ENCODE results near the gene R3HDM4. TPM values are rescaled to one million over a fixed set of nuclear protein-coding genes. Genes with fewer than 3 reads are reported as not detected.
A peak's percentile ranks its signal among the peaks of the same experiment; 100 is the strongest.

Gene R3HDM4
- total RNA-seq, 2 donors from 2014 or later, result 48.4 to 68.3 TPM

- no peak overlapping the region for H3K27ac Mint-ChIP-seq
Measured at GRCh38 chr19:952680-953444, 39.8 kb upstream of the R3HDM4 start.

GRCh38 chr19:952049-952679 is 39.1 kb upstream of the R3HDM4 start:
- DNase-seq (ENCODE audit: low spot score) (no peak), ATAC-seq (no peak)
- Mint-ChIP-seq H3K27me3 (no peaks in the 10 kb centered on the region), H3K4me3 (no peak overlapping the region), H3K27ac (no peak overlapping the region), H3K36me3 (no peaks in the 10 kb centered on the region), H3K4me1 (ENCODE audit: low read depth in 2 of 2) (peaks cover 0 to 6% of the 10 kb centered on the region in 2 donors), H3K9me3 (no peaks in the 10 kb centered on the region)

More at GRCh38 chr19:952680-953444, 39.8 kb upstream of the R3HDM4 start:
- Mint-ChIP-seq H3K4me3 (peak overlapping the region; percentile 22), H3K4me1 (ENCODE audit: low read depth in 2 of 2) (peaks cover 0 to 6% of the 10 kb centered on the region in 2 donors), H3K36me3 (no peaks in the 10 kb centered on the region), H3K27me3 (no peaks in the 10 kb centered on the region), H3K9me3 (no peaks in the 10 kb centered on the region)
- ATAC-seq (no peak), DNase-seq (ENCODE audit: low spot score) (no peak)

- Mint-ChIP-seq H3K27ac (no peak overlapping the region), H3K36me3 (no peaks in the 10 kb centered on the region), H3K9me3 (no peaks in the 10 kb centered on the region), H3K4me3 (no peak overlapping the region), H3K27me3 (no peaks in the 10 kb centered on the region), H3K4me1 (ENCODE audit: low read depth in 2 of 2) (peaks cover 0 to 6% of the 10 kb centered on the region in 2 donors)
- DNase-seq (ENCODE audit: low spot score), result no peak
- ATAC-seq, result no peak
Measured at GRCh38 chr19:950352-951066, 37.5 kb upstream of the R3HDM4 start.

GRCh38 chr19:948842-949496 is 36.0 kb upstream of the R3HDM4 start:
- Mint-ChIP-seq H3K27me3 (no peaks in the 10 kb centered on the region), H3K9me3 (no peaks in the 10 kb centered on the region), H3K27ac (no peak overlapping the region), H3K4me3 (no peak overlapping the region), H3K36me3 (no peaks in the 10 kb centered on the region), H3K4me1 (ENCODE audit: low read depth in 2 of 2) (peaks cover 0 to 6% of the 10 kb centered on the region in 2 donors)
- ATAC-seq (no peak), DNase-seq (ENCODE audit: low spot score) (no peak)

- no peak overlapping the region for H3K4me3 Mint-ChIP-seq
- H3K4me1 Mint-ChIP-seq (ENCODE audit: low read depth in 2 of 2), result peaks cover 0 to under 1% of the 10 kb centered on the region in 2 donors
- no peaks in the 10 kb centered on the region for H3K27me3 Mint-ChIP-seq
- no peak overlapping the region for H3K27ac Mint-ChIP-seq
- H3K9me3 Mint-ChIP-seq, result no peaks in the 10 kb centered on the region
- ATAC-seq, result peak in 1 of 2 donors; percentile 44
- no peak for DNase-seq (ENCODE audit: low spot score)
- H3K36me3 Mint-ChIP-seq, result no peaks in the 10 kb centered on the region
Measured at GRCh38 chr19:947707-948539, 34.9 kb upstream of the R3HDM4 start.

GRCh38 chr19:947090-947706 is 34.2 kb upstream of the R3HDM4 start:
- no peaks in the 10 kb centered on the region for H3K27me3 Mint-ChIP-seq
- no peak overlapping the region for H3K27ac Mint-ChIP-seq
- H3K4me1 Mint-ChIP-seq (ENCODE audit: low read depth in 2 of 2), result no peaks in the 10 kb centered on the region
- DNase-seq (ENCODE audit: low spot score), result no peak
- ATAC-seq, result no peak
- H3K36me3 Mint-ChIP-seq, result no peaks in the 10 kb centered on the region
- H3K9me3 Mint-ChIP-seq, result no peaks in the 10 kb centered on the region
- no peak overlapping the region for H3K4me3 Mint-ChIP-seq

GRCh38 chr19:945401-946252 is 32.6 kb upstream of the R3HDM4 start:
- H3K27me3 Mint-ChIP-seq, result no peaks in the 10 kb centered on the region
- no peak for ATAC-seq
- no peaks in the 10 kb centered on the region for H3K9me3 Mint-ChIP-seq
- no peaks in the 10 kb centered on the region for H3K36me3 Mint-ChIP-seq
- H3K4me3 Mint-ChIP-seq, result no peak overlapping the region
- DNase-seq (ENCODE audit: low spot score), result no peak
- peaks cover 6 to 7% of the 10 kb centered on the region in 2 donors for H3K4me1 Mint-ChIP-seq (ENCODE audit: low read depth in 2 of 2)
- no peak overlapping the region for H3K27ac Mint-ChIP-seq

- Mint-ChIP-seq H3K36me3 (no peaks in the 10 kb centered on the region), H3K27me3 (no peaks in the 10 kb centered on the region), H3K4me3 (no peak overlapping the region), H3K27ac (no peak overlapping the region), H3K9me3 (no peaks in the 10 kb centered on the region), H3K4me1 (ENCODE audit: low read depth in 2 of 2) (peaks cover 13 to 14% of the 10 kb centered on the region in 2 donors)
- ATAC-seq (no peak), DNase-seq (ENCODE audit: low spot score) (no peak)
Measured at GRCh38 chr19:944663-945241, 31.7 kb upstream of the R3HDM4 start.

- Mint-ChIP-seq H3K27me3 (no peaks in the 10 kb centered on the region), H3K4me1 (ENCODE audit: low read depth in 2 of 2) (peaks cover 13 to 19% of the 10 kb centered on the region in 2 donors), H3K36me3 (no peaks in the 10 kb centered on the region), H3K27ac (no peak overlapping the region), H3K4me3 (no peak overlapping the region), H3K9me3 (no peaks in the 10 kb centered on the region)
- ATAC-seq (no peak), DNase-seq (ENCODE audit: low spot score) (no peak)
Measured at GRCh38 chr19:944171-944567, 31.1 kb upstream of the R3HDM4 start.

GRCh38 chr19:943551-944170 is 30.6 kb upstream of the R3HDM4 start:
- no peak for ATAC-seq
- no peak overlapping the region for H3K27ac Mint-ChIP-seq
- H3K27me3 Mint-ChIP-seq, result no peaks in the 10 kb centered on the region
- H3K4me3 Mint-ChIP-seq, result no peak overlapping the region
- no peaks in the 10 kb centered on the region for H3K36me3 Mint-ChIP-seq
- no peak for DNase-seq (ENCODE audit: low spot score)
- H3K9me3 Mint-ChIP-seq, result no peaks in the 10 kb centered on the region
- peaks cover 13 to 19% of the 10 kb centered on the region in 2 donors for H3K4me1 Mint-ChIP-seq (ENCODE audit: low read depth in 2 of 2)

GRCh38 chr19:942133-942645 is 29.2 kb upstream of the R3HDM4 start:
- H3K4me1 Mint-ChIP-seq (ENCODE audit: low read depth in 2 of 2), result peaks cover 17 to 26% of the 10 kb centered on the region in 2 donors
- peaks cover 3% of the 10 kb centered on the region for H3K9me3 Mint-ChIP-seq
- H3K27me3 Mint-ChIP-seq, result peaks cover 0 to 2% of the 10 kb centered on the region in 2 donors
- DNase-seq (ENCODE audit: low spot score) (no peak), ATAC-seq (no peak)
- H3K4me3 Mint-ChIP-seq, result no peak overlapping the region
- H3K27ac Mint-ChIP-seq, result no peak overlapping the region
- H3K36me3 Mint-ChIP-seq, result peaks cover 4% of the 10 kb centered on the region

All from natural killer cell treated with Interleukin-12 subunit alpha and Interleukin-12 subunit beta and Interleukin-15 and Interleukin-18, amount 100 ng/mL, for 72 hours (primary cell).